ENCODE measurements around the gene B9D1. TPM values are rescaled to one million over a fixed set of nuclear protein-coding genes. Genes with fewer than 3 reads are reported as not detected.

The B9D1 gene
- total RNA-seq, 1 donor from 2014 or later = 9.9 TPM

GRCh38 chr17:19325542-19325941 lies 37.0 kb downstream of the B9D1 start:
- Histone ChIP-seq H3K36me3 (peaks cover 8% of the 10 kb centered on the region), H3K4me1 (no peaks in the 10 kb centered on the region), H3K27me3 (no peaks in the 10 kb centered on the region), H3K27ac (no peak overlapping the region), H3K9me3 (no peaks in the 10 kb centered on the region), H3K4me3 (no peak overlapping the region)
- intact Hi-C loops (cut with DNase I) = no loop called here
- no peak for ATAC-seq
- DNase-seq = no peak
- no peak for TF ChIP-seq CTCF (IDR thresholded peaks at IDR 0.05)

- Histone ChIP-seq H3K4me1 (no peaks in the 10 kb centered on the region), H3K27me3 (no peaks in the 10 kb centered on the region), H3K9me3 (no peaks in the 10 kb centered on the region), H3K36me3 (peaks cover 8% of the 10 kb centered on the region), H3K27ac (no peak overlapping the region), H3K4me3 (no peak overlapping the region)
- intact Hi-C loops (cut with DNase I) = no loop called here
- no peak for ATAC-seq
- no peak for DNase-seq
- no peak for TF ChIP-seq CTCF (IDR thresholded peaks at IDR 0.05)
Measured at GRCh38 chr17:19322861-19323260, 39.7 kb downstream of the B9D1 start.

- intact Hi-C loops (cut with DNase I) = no loop called here
- Histone ChIP-seq H3K27me3 (no peaks in the 10 kb centered on the region), H3K4me3 (no peak overlapping the region), H3K4me1 (peaks cover 6% of the 10 kb centered on the region), H3K9me3 (no peaks in the 10 kb centered on the region), H3K27ac (no peak overlapping the region), H3K36me3 (peaks cover 8% of the 10 kb centered on the region)
- TF ChIP-seq CTCF (IDR thresholded peaks at IDR 0.05) = no peak
- ATAC-seq (no peak), DNase-seq (peak; percentile 18)
Measured at GRCh38 chr17:19322129-19322505, 40.4 kb downstream of the B9D1 start.

- no peak for ATAC-seq
- H3K27me3 ChIP-seq = no peaks in the 10 kb centered on the region
Measured at GRCh38 chr17:19321481-19322128, 40.9 kb downstream of the B9D1 start.

GRCh38 chr17:19320876-19321275 lies 41.6 kb downstream of the B9D1 start:
- DNase-seq (peak; percentile 44), ATAC-seq (no peak)
- Histone ChIP-seq H3K27ac (no peak overlapping the region), H3K4me3 (no peak overlapping the region), H3K4me1 (peaks cover 11% of the 10 kb centered on the region), H3K9me3 (no peaks in the 10 kb centered on the region), H3K27me3 (no peaks in the 10 kb centered on the region), H3K36me3 (peaks cover 12% of the 10 kb centered on the region)
- intact Hi-C loops (cut with DNase I) = no loop called here
- TF ChIP-seq CTCF (IDR thresholded peaks at IDR 0.05) = no peak

More at GRCh38 chr17:19321481-19322128, 40.9 kb downstream of the B9D1 start:
- no peak overlapping the region for H3K27ac ChIP-seq
- intact Hi-C loops (cut with DNase I) = no loop called here
- peak; percentile 25 for DNase-seq
- H3K4me1 ChIP-seq = peaks cover 11% of the 10 kb centered on the region
- no peaks in the 10 kb centered on the region for H3K9me3 ChIP-seq
- peak; percentile 7 for TF ChIP-seq CTCF (IDR thresholded peaks at IDR 0.05)
- H3K36me3 ChIP-seq = peaks cover 8% of the 10 kb centered on the region
- H3K4me3 ChIP-seq = no peak overlapping the region

Data from upper lobe of right lung (tissue), 1 donor.